ENCODE results near the gene SMIM29.
"Not testable (repeated sequence)": the region's sequence is repeated elsewhere in the genome, so short reads cannot be mapped to it uniquely, and the experiment has no call there.

SMIM29 gene

GRCh38 chr6:34248727-34249468 lies at the start of gene SMIM29:
SMIM29 (minus strand) TSS chr6:34249006; CDS start chr6:34247791, 1,215 bp downstream.
- DNase-seq: peak; percentile 97

GRCh38 chr6:34295721-34296120 lies 46.9 kb upstream of the SMIM29 start:
- DNase-seq: no peak

GRCh38 chr6:34292954-34293353 lies 44.1 kb upstream of the SMIM29 start:
- no peak for DNase-seq

- no peak for DNase-seq
These were observed 40.3 kb upstream of the SMIM29 start for GRCh38 chr6:34289137-34289536.

- DNase-seq: no peak
These were observed 39.8 kb upstream of the SMIM29 start for GRCh38 chr6:34288581-34288980.

- DNase-seq: peak; percentile 53
These were observed 36.8 kb upstream of the SMIM29 start for GRCh38 chr6:34285448-34286164.

- peak; percentile 42 for DNase-seq
These were observed 36.0 kb upstream of the SMIM29 start for GRCh38 chr6:34284563-34285447.

- no peak for DNase-seq
These were observed 33.0 kb upstream of the SMIM29 start for GRCh38 chr6:34281702-34282334.

GRCh38 chr6:34280216-34280615 lies 31.4 kb upstream of the SMIM29 start:
- DNase-seq: no peak

GRCh38 chr6:34278833-34279232 lies 30.0 kb upstream of the SMIM29 start:
- DNase-seq: no peak

- DNase-seq: no peak
These were observed 28.9 kb upstream of the SMIM29 start for GRCh38 chr6:34277763-34278112.

- no peak for DNase-seq
These were observed 28.3 kb upstream of the SMIM29 start for GRCh38 chr6:34276881-34277762.

GRCh38 chr6:34276191-34276590 lies 27.4 kb upstream of the SMIM29 start:
- no peak for DNase-seq

- no peak for DNase-seq
These were observed 26.5 kb upstream of the SMIM29 start for GRCh38 chr6:34275128-34275804.

GRCh38 chr6:34274129-34274528 lies 25.3 kb upstream of the SMIM29 start:
- no peak for DNase-seq

GRCh38 chr6:34273242-34273805 lies 24.5 kb upstream of the SMIM29 start:
- no peak for DNase-seq

- no peak for DNase-seq
These were observed 23.5 kb upstream of the SMIM29 start for GRCh38 chr6:34272013-34272926.

- not testable (repeated sequence) for DNase-seq
These were observed 21.0 kb upstream of the SMIM29 start for GRCh38 chr6:34269658-34270341.

- DNase-seq: not testable (repeated sequence)
These were observed 20.3 kb upstream of the SMIM29 start for GRCh38 chr6:34269132-34269531.
